HEK293 (cell line): ENCODE data around the gene AKR7A3.

ENCODE experiments used
- CTCF ChIP-seq: fragments of 450-650 bp; formaldehyde crosslinking; IDR thresholded peaks from 2 replicates; pipeline ENCODE4 v1.5.1; 2016; ENCODE audit warnings: missing biosample characterization, missing genetic modification characterization
- GLIS1 ChIP-seq: fragments of 450-650 bp; formaldehyde crosslinking; IDR thresholded peaks from 2 replicates; pipeline ENCODE4 v1.5.1; 2016; ENCODE audit warnings: missing biosample characterization, missing genetic modification characterization
- SALL2 ChIP-seq: fragments of 450-650 bp; formaldehyde crosslinking; IDR thresholded peaks from 2 replicates; pipeline ENCODE4 v1.5.0; 2017; ENCODE audit warnings: missing biosample characterization, mild to moderate bottlenecking, missing genetic modification characterization, borderline replicate concordance
- SETDB1 ChIP-seq: IDR thresholded peaks from one replicate; pipeline ENCODE4 v1.6.1; 2017; ENCODE audit warnings: mild to moderate bottlenecking, low read length, moderate library complexity, mixed read lengths; ENCODE audit not compliant: insufficient read length
- SP3 ChIP-seq: fragments of 450-650 bp; formaldehyde crosslinking; IDR thresholded peaks from 2 replicates; pipeline ENCODE4 v1.5.1; 2016; ENCODE audit warnings: missing biosample characterization, missing genetic modification characterization
- ZBTB1 ChIP-seq: fragments of 450-650 bp; formaldehyde crosslinking; IDR thresholded peaks from 2 replicates; pipeline ENCODE4 v1.5.1; 2016; ENCODE audit warnings: missing biosample characterization, missing genetic modification characterization
- ZNF121 ChIP-seq: fragments of 450-650 bp; formaldehyde crosslinking; IDR thresholded peaks from 2 replicates; pipeline ENCODE4 v1.5.1; 2016; ENCODE audit warnings: missing biosample characterization, missing genetic modification characterization
- ZNF140 ChIP-seq: fragments of 450-650 bp; formaldehyde crosslinking; IDR thresholded peaks from 2 replicates; pipeline ENCODE4 v1.5.1; 2016; ENCODE audit warnings: missing biosample characterization, missing genetic modification characterization
- ZNF24 ChIP-seq: fragments of 450-650 bp; formaldehyde crosslinking; IDR thresholded peaks from 2 replicates; pipeline ENCODE4 v1.5.1; 2016; ENCODE audit warnings: missing biosample characterization, missing genetic modification characterization
- ZNF513 ChIP-seq: fragments of 450-650 bp; IDR thresholded peaks from 2 replicates; pipeline ENCODE4 v1.5.1; 2018; ENCODE audit warnings: missing biosample characterization, missing genetic modification characterization
- TF ChIP-seq, protein P1 (sequence below): fragments of 450-650 bp; formaldehyde crosslinking; IDR thresholded peaks from 2 replicates; pipeline ENCODE4 v1.5.1; 2016; ENCODE audit warnings: missing biosample characterization, missing genetic modification characterization, borderline replicate concordance

- no peak for TF ChIP-seq CTCF (tag by site-specific recombination)
- TF ChIP-seq, protein P1, sequence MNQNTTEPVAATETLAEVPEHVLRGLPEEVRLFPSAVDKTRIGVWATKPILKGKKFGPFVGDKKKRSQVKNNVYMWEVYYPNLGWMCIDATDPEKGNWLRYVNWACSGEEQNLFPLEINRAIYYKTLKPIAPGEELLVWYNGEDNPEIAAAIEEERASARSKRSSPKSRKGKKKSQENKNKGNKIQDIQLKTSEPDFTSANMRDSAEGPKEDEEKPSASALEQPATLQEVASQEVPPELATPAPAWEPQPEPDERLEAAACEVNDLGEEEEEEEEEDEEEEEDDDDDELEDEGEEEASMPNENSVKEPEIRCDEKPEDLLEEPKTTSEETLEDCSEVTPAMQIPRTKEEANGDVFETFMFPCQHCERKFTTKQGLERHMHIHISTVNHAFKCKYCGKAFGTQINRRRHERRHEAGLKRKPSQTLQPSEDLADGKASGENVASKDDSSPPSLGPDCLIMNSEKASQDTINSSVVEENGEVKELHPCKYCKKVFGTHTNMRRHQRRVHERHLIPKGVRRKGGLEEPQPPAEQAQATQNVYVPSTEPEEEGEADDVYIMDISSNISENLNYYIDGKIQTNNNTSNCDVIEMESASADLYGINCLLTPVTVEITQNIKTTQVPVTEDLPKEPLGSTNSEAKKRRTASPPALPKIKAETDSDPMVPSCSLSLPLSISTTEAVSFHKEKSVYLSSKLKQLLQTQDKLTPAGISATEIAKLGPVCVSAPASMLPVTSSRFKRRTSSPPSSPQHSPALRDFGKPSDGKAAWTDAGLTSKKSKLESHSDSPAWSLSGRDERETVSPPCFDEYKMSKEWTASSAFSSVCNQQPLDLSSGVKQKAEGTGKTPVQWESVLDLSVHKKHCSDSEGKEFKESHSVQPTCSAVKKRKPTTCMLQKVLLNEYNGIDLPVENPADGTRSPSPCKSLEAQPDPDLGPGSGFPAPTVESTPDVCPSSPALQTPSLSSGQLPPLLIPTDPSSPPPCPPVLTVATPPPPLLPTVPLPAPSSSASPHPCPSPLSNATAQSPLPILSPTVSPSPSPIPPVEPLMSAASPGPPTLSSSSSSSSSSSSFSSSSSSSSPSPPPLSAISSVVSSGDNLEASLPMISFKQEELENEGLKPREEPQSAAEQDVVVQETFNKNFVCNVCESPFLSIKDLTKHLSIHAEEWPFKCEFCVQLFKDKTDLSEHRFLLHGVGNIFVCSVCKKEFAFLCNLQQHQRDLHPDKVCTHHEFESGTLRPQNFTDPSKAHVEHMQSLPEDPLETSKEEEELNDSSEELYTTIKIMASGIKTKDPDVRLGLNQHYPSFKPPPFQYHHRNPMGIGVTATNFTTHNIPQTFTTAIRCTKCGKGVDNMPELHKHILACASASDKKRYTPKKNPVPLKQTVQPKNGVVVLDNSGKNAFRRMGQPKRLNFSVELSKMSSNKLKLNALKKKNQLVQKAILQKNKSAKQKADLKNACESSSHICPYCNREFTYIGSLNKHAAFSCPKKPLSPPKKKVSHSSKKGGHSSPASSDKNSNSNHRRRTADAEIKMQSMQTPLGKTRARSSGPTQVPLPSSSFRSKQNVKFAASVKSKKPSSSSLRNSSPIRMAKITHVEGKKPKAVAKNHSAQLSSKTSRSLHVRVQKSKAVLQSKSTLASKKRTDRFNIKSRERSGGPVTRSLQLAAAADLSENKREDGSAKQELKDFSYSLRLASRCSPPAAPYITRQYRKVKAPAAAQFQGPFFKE (tag by site-specific recombination), result no peak
- no peak for TF ChIP-seq GLIS1 (tag by site-specific recombination)
- no peak for TF ChIP-seq ZBTB1 (tag by site-specific recombination)
- no peak for TF ChIP-seq SP3 (tag by site-specific recombination)
- no peak for TF ChIP-seq ZNF24
- no peak for TF ChIP-seq ZNF513 (tag by site-specific recombination)
- no peak for TF ChIP-seq SALL2 (tag by site-specific recombination)
- TF ChIP-seq ZNF140 (tag by site-specific recombination), result no peak
- no peak for TF ChIP-seq ZNF121 (tag by site-specific recombination)
- TF ChIP-seq SETDB1, result no peak
Observed at GRCh38 chr1:19260211-19261138, 28.1 kb downstream of the AKR7A3 start.
